GM19193 (cell line): ENCODE measurements around the gene ARHGAP45.

Experiments used
- POLR2A ChIP-seq: IDR thresholded peaks from 4 replicates; pipeline ENCODE4 v1.6.1; 2011; ENCODE audit not compliant: insufficient read depth, insufficient read length; ENCODE audit errors: extremely low read depth

ARHGAP45 gene

GRCh38 chr19:1105873-1106840 is 39.2 kb downstream of the ARHGAP45 start:
- TF ChIP-seq POLR2A: peak; percentile 32

GRCh38 chr19:1106841-1107660 is 40.1 kb downstream of the ARHGAP45 start:
- no peak for TF ChIP-seq POLR2A

GRCh38 chr19:1107661-1108261 is 40.8 kb downstream of the ARHGAP45 start:
- peak; percentile 2 for TF ChIP-seq POLR2A

GRCh38 chr19:1108291-1109031 is 41.5 kb downstream of the ARHGAP45 start:
- no peak for TF ChIP-seq POLR2A

GRCh38 chr19:1109032-1109551 is 42.1 kb downstream of the ARHGAP45 start:
- peak; percentile 40 for TF ChIP-seq POLR2A

GRCh38 chr19:1109697-1110671 is 43.0 kb downstream of the ARHGAP45 start:
- no peak for TF ChIP-seq POLR2A

GRCh38 chr19:1110809-1111640 is 44.1 kb downstream of the ARHGAP45 start:
- no peak for TF ChIP-seq POLR2A

GRCh38 chr19:1111641-1112267 is 44.8 kb downstream of the ARHGAP45 start:
- no peak for TF ChIP-seq POLR2A

GRCh38 chr19:1112268-1113029 is 45.5 kb downstream of the ARHGAP45 start:
- no peak for TF ChIP-seq POLR2A

- no peak for TF ChIP-seq POLR2A
Observed at GRCh38 chr19:1113030-1113985, 46.3 kb downstream of the ARHGAP45 start.
